Panc1 (cell line): ENCODE data around the gene NPHP4.

ENCODE experiments used
- POLR2AphosphoS5 ChIP-seq: IDR thresholded peaks from 2 replicates; pipeline ENCODE4 v1.6.1; 2012; ENCODE audit warnings: mild to moderate bottlenecking, low read depth, low read length, moderate library complexity
- SIN3A ChIP-seq: IDR thresholded peaks from 2 replicates; pipeline ENCODE4 v1.6.1; 2012; ENCODE audit warnings: low read depth, mild to moderate bottlenecking, low read length, moderate library complexity, borderline replicate concordance; ENCODE audit not compliant: insufficient read depth

DNA sequence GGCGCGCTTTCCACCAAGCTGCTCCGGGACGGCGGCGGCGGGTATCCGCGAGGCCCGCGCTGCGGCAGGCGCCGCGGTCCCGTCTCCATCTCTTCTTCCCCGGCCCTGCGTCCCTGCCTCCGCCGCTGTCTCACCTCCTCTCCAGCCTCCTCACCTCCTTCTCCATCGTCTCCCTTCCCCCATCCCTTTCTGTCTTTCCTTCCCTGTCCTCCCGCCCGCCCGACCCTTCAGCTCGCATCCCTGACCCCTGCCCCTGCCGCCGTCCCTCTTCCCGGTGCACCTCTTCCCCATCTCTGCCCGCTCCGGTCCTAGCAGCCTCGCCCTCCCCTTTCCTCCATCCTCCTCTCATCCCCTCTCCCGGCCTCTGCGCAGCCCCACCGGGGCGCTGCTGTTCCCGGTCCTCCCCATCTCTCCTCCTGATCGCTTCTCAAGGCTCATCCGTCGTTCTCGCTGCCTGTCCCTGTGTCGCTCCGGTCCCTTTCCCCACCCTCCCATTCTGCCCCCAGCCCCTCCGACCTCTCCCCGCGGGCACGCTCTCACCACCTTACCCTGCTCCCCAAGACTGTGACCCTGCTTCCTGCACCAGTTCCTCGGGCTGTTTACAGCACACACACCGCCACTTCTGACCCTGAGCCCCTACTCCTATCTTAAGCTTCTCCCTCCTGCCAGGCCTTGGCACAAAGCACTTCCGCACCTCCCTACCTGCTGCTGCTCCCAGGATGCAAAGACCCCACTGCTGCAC is 760 bp upstream of the NPHP4 start:
- TF ChIP-seq POLR2AphosphoS5 (no peak), SIN3A (peak; percentile 67; the same call in 1 of the 2 replicates)
